Right lobe of liver (tissue), 6 donors: ENCODE data around the gene ITPKC. TPM values are rescaled to one million over a fixed set of nuclear protein-coding genes. Genes with fewer than 3 reads are reported as not detected.
"Not testable (repeated sequence)": the region's sequence is repeated elsewhere in the genome, so short reads cannot be mapped to it uniquely, and the experiment has no call there.

Source experiments
- ATAC-seq, 4 donors: fragments of 200-7000 bp; cut with Tn5 transposase; one replicate each; pipeline ENCODE4 v1.9.1; 2020; ENCODE audit warnings: mild to moderate bottlenecking in 4 of 4, moderate library complexity in 4 of 4
- DNase-seq, 3 donors: peaks; one replicate each; pipeline ENCODE4 v3.0.0-alpha.2; 2020
- H3K27ac ChIP-seq, 3 donors: fragments of 200-600 bp; one replicate each; pipeline ENCODE4 v1.8.0; 2022
- H3K27me3 ChIP-seq, 2 donors: fragments of 200-600 bp; one replicate each; pipeline ENCODE4 v1.8.0; 2022
- H3K36me3 ChIP-seq, 4 donors: fragments of 200-600 bp; sonication (generic) in 1 of 4; one replicate each; pipeline versions ENCODE4 v1.5.1 to v1.8.0; 2017 to 2022; ENCODE audit warnings: control low read depth in 1 of 4
- H3K4me1 ChIP-seq, 4 donors: fragments of 200-600 bp; sonication (generic) in 1 of 4; one replicate each; pipeline versions ENCODE4 v1.5.1 to v1.8.0; 2017 to 2022; ENCODE audit warnings: control low read depth in 1 of 4
- H3K4me3 ChIP-seq, 3 donors: fragments of 200-600 bp; one replicate each; pipeline ENCODE4 v1.8.0; 2022
- H3K9me3 ChIP-seq, 4 donors: fragments of 200-600 bp; sonication (generic) in 1 of 4; one replicate each; pipeline versions ENCODE4 v1.5.1 to v1.8.0; 2017 to 2022; ENCODE audit warnings: control low read depth in 1 of 4
- POLR2A ChIP-seq: fragments of 450-650 bp; IDR thresholded peaks from one replicate; pipeline ENCODE4 v1.6.1; 2017; ENCODE audit warnings: antibody characterized with exemption, mild to moderate bottlenecking
- WGBS: methylation state at CpG from one replicate; pipeline ENCODE4 v1.1.6; 2018; ENCODE audit warnings: low coverage, low lambda C conversion rate; ENCODE audit not compliant: insufficient coverage; ENCODE audit errors: missing lambda C conversion rate; 5-methylcytosine and 5-hydroxymethylcytosine counted together
- intact Hi-C, 2 donors: fragments of 100-400 bp; cut with DNase I; formaldehyde crosslinking; loops; one replicate each; pipeline versions ENCODE4 v1.11.2 to v1.14.1; 2022
- total RNA-seq, 6 experiments: library from RNA; depleted of rRNA in 2 of 6; stranded (reverse); fragments of >200 nt in 2 of 6; fragmentation: NEBNext Ultra II Directional in 3 of 6; extraction: Animal tissue kit (Norgen Biotek cat#: 25700) in 3 of 6; gene quantifications; one replicate each; pipeline versions ENCODE4 v1.1.0 to v1.2.4, GENCODE V29; 2016 to 2023
- TF ChIP-seq, protein P1 (sequence below), 4 donors: fragments of 200-600 bp in 3 of 4; fragments of 450-650 bp in 1 of 4; IDR thresholded peaks; one replicate each; pipeline versions ENCODE4 v1.5.1 to v1.8.0; 2016 to 2022; ENCODE audit warnings: antibody characterized with exemption in 4 of 4, mild to moderate bottlenecking in 2 of 4
- donor health status: DM: no; HTN: yes; CAD: no.
- donor health status: DM: no; HTN: no; CAD: no.
- donor health status: DM: no; HTN: no; CAD: no.
- donor health status: DM: no; HTN: yes; CAD: no.
- donor health status: DM: no; HTN: yes; CAD: no.

ITPKC gene
- total RNA-seq, 6 experiments from 2014 or later = 6.8 to 19.7 (median 11.1) TPM

DNA sequence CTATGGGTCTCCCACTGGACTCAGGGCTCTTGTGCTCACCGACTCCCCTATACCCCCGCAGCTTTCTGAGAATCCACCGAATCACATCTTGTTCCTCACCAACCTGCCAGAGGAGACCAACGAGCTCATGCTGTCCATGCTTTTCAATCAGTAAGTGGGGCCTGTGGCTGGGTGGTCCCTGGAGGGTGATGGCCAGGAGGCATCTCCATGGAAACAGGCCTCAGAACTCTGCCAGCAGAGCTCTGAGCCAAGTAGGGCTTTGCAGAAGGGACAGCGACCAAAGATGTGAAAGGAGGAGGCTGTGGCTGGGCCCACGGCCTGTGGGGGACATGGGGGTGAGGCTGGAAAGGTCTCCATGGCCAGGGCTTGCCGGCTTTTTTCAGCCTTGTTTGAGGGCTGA is 46.6 kb downstream of the ITPKC start:
- intact Hi-C loops = no loop called here
- no peak overlapping the region for H3K27ac ChIP-seq
- H3K36me3 ChIP-seq = peaks cover 33 to 85% (median 55%) of the 10 kb centered on the region in 4 donors
- H3K9me3 ChIP-seq = no peaks in the 10 kb centered on the region
- H3K27me3 ChIP-seq = no peaks in the 10 kb centered on the region
- no peak for TF ChIP-seq POLR2A
- TF ChIP-seq, protein P1, sequence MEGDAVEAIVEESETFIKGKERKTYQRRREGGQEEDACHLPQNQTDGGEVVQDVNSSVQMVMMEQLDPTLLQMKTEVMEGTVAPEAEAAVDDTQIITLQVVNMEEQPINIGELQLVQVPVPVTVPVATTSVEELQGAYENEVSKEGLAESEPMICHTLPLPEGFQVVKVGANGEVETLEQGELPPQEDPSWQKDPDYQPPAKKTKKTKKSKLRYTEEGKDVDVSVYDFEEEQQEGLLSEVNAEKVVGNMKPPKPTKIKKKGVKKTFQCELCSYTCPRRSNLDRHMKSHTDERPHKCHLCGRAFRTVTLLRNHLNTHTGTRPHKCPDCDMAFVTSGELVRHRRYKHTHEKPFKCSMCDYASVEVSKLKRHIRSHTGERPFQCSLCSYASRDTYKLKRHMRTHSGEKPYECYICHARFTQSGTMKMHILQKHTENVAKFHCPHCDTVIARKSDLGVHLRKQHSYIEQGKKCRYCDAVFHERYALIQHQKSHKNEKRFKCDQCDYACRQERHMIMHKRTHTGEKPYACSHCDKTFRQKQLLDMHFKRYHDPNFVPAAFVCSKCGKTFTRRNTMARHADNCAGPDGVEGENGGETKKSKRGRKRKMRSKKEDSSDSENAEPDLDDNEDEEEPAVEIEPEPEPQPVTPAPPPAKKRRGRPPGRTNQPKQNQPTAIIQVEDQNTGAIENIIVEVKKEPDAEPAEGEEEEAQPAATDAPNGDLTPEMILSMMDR (IDR thresholded peaks at IDR 0.05) = no peak
- no peak overlapping the region for H3K4me3 ChIP-seq
- H3K4me1 ChIP-seq = no peaks in the 10 kb centered on the region
- ATAC-seq = no peak
- no peak for DNase-seq
- WGBS = 100% methylated on average over 2 of the region's 7 CpGs

DNA sequence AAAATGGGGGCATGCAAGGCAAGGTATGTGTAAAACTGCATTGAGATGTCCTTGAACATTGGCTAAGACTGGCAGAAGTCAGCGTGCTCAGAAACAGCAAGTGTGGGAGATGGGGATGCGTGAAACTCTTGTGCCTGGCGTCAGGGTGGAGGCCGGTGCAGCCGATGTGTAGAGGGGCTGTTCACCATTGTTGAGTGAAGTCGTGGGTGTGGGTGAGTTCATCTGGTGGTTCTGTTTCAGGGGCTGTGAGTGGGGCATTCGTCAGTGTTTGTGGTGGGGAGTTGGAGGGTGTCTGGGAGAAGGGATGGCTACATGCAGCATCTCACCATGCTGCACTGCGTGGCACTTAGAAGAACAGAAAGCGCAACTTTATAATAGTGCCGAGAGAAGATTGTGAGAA is 47.1 kb downstream of the ITPKC start:
- Histone ChIP-seq H3K4me1 (no peaks in the 10 kb centered on the region), H3K27me3 (no peaks in the 10 kb centered on the region), H3K9me3 (no peaks in the 10 kb centered on the region), H3K36me3 (peaks cover 31 to 81% (median 53%) of the 10 kb centered on the region in 4 donors), H3K27ac (no peak overlapping the region), H3K4me3 (no peak overlapping the region)
- ATAC-seq = no peak
- TF ChIP-seq, protein P1 (IDR thresholded peaks at IDR 0.05) = no peak
- no peak for TF ChIP-seq POLR2A
- WGBS = 84% methylated on average over 9 of the region's 10 CpGs
- no peak for DNase-seq
- intact Hi-C loops = no loop called here

DNA sequence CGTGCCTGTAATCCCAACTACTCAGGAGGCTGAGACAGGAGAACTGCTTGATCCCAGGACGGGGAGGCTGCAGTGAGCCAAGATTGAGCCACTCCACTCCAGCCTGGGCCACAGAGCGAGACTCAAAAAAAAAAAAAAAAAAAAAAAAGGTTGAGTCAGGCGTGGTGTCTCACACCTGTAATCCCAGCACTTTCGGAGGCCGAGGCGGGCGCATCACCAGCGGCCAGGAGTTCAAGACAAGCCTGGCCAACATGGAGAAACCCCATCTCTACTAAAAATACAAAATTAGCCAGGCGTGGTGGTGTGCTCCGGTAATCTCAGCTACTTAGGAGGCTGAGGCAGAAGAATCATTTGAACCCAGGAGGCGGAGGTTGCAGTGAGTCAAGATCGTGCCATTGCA is 49.5 kb downstream of the ITPKC start:
- intact Hi-C loops, H3K4me1 ChIP-seq, H3K4me3 ChIP-seq, H3K27me3 ChIP-seq, ATAC-seq, H3K9me3 ChIP-seq, DNase-seq, H3K27ac ChIP-seq: not testable (repeated sequence)
- H3K36me3 ChIP-seq = peaks cover 22 to 56% (median 40%) of the 10 kb centered on the region in 4 donors
- 86% methylated on average over 9 of the region's 13 CpGs for WGBS

DNA sequence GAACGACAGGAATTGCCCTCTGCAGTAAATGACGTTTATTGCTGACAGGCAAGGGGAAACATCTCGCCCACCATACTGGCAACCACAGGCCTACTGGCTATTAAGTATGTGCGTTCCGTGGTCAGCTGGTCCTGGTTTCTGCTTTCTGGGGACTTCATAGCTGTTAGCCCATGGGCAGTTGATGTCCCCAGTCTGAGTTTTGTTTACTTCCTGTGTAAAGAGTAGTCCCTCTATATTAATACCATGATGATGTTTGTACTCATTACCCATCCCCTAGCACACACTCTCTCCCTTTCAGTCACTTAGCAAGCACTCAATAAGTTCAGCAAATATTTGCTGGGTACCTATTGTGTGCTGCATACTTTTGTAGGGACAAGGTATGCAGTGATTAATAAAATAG is 52.0 kb downstream of the ITPKC start:
- DNase-seq = no peak
- Histone ChIP-seq H3K27me3 (no peaks in the 10 kb centered on the region), H3K4me3 (no peak overlapping the region), H3K27ac (no peak overlapping the region), H3K4me1 (no peaks in the 10 kb centered on the region), H3K36me3 (peaks cover 8 to 32% (median 21%) of the 10 kb centered on the region in 4 donors), H3K9me3 (no peaks in the 10 kb centered on the region)
- TF ChIP-seq, protein P1 (IDR thresholded peaks at IDR 0.05) = no peak
- no peak for TF ChIP-seq POLR2A
- no peak for ATAC-seq
- intact Hi-C loops = no loop called here
- 85% methylated on average over 5 of the region's 5 CpGs for WGBS

DNA sequence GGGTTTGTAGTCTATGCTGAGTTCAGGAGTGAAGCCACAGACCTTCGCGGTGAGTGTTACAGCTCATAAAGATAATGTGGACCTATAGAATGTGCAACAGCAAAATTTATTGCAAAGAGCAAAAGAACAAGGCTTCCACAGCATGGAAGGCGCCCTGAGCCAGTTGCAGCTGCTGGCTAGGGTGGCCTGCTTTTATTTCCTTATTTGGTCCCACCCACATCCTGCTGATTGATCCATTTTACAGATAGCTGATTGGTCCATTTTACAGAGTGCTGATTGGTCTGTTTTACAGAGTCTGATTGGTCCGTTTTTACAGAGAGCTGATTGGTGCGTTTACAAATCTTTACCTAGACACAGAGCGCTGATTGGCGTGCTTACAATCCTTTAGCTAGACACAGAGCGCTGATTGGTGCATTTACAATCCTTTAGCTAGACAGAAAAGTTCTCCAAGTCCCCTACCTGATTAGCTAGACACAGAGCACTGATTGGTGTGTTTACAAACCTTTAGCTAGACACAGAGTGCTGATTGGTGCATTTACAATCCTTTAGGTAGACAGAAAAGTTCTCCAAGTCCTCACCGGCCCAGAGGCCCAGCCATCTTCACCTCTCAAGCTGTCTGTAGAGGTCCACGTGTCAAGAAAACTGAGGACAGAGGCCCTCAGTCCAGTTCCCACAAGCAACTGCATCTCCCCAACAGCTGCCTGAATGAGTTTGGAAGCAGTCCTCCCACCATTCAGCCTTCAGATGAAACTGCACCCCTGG is 54.4 kb downstream of the ITPKC start:
- H3K4me1 ChIP-seq, ATAC-seq, H3K36me3 ChIP-seq, DNase-seq, intact Hi-C loops, H3K4me3 ChIP-seq, H3K9me3 ChIP-seq, H3K27ac ChIP-seq, H3K27me3 ChIP-seq: not testable (repeated sequence)
- 90% methylated on average over 8 of the region's 10 CpGs for WGBS
